ENCODE results near the gene ITPR2.

- TF ChIP-seq CTCF (IDR thresholded peaks at IDR 0.05), result no peak
- TF ChIP-seq POLR2A (IDR thresholded peaks at IDR 0.05), result no peak
Measured at GRCh38 chr12:26428420-26428819, 404.6 kb downstream of the ITPR2 start.

Data from tibial nerve (tissue), 3 donors.